Measurements from ENCODE around the gene SLC8A3.

Gene SLC8A3

GRCh38 chr14:70144046-70144445, 44.7 kb downstream of the SLC8A3 start:
- Histone ChIP-seq H3K79me2 (ENCODE audit: insufficient read depth, low read length) (no peaks in the 10 kb centered on the region), H3K4me3 (ENCODE audit: low read depth, low read length, poor library complexity, severe bottlenecking) (no peak overlapping the region), H2AFZ (ENCODE audit: low read length) (no peak overlapping the region), H3K9ac (ENCODE audit: low read length) (no peak overlapping the region), H3K9me2 (ENCODE audit: low read depth, low read length) (no peaks in the 10 kb centered on the region), H3K4me1 (ENCODE audit: insufficient read depth, low read length, severe bottlenecking) (no peaks in the 10 kb centered on the region), H3F3A (ENCODE audit: insufficient read depth, low read length) (no peaks in the 10 kb centered on the region), H3K36me3 (ENCODE audit: insufficient read depth, low read length) (no peaks in the 10 kb centered on the region), H4K20me1 (ENCODE audit: insufficient read depth, low read length) (no peaks in the 10 kb centered on the region), H3K27me3 (ENCODE audit: insufficient read depth, low read length) (no peaks in the 10 kb centered on the region), H3K9me3 (ENCODE audit: low read length) (no peaks in the 10 kb centered on the region), H3K27ac (ENCODE audit: low read depth, low read length, poor library complexity, severe bottlenecking) (no peak overlapping the region), H3K4me2 (ENCODE audit: low read length) (no peak overlapping the region)
- no peak for TF ChIP-seq EZH2 (IDR thresholded peaks at IDR 0.05; ENCODE audit: borderline replicate concordance, low read length)
- no peak for TF ChIP-seq CTCF (IDR thresholded peaks at IDR 0.05; ENCODE audit: low read length)

GRCh38 chr14:70143306-70143705, 45.4 kb downstream of the SLC8A3 start:
- H3K4me1 ChIP-seq (ENCODE audit: insufficient read depth, low read length, severe bottlenecking) = no peaks in the 10 kb centered on the region
- no peak overlapping the region for H2AFZ ChIP-seq (ENCODE audit: low read length)
- TF ChIP-seq EZH2 (IDR thresholded peaks at IDR 0.05; ENCODE audit: borderline replicate concordance, low read length) (no peak), CTCF (IDR thresholded peaks at IDR 0.05; ENCODE audit: low read length) (no peak)

GRCh38 chr14:70140614-70141013, 48.1 kb downstream of the SLC8A3 start:
- Histone ChIP-seq H3K36me3 (ENCODE audit: insufficient read depth, low read length) (no peaks in the 10 kb centered on the region), H2AFZ (ENCODE audit: low read length) (no peak overlapping the region), H3K9me3 (ENCODE audit: low read length) (no peaks in the 10 kb centered on the region), H3K79me2 (ENCODE audit: insufficient read depth, low read length) (no peaks in the 10 kb centered on the region), H3K27me3 (ENCODE audit: insufficient read depth, low read length) (no peaks in the 10 kb centered on the region), H3K9ac (ENCODE audit: low read length) (no peak overlapping the region), H4K20me1 (ENCODE audit: insufficient read depth, low read length) (no peaks in the 10 kb centered on the region), H3K4me1 (ENCODE audit: insufficient read depth, low read length, severe bottlenecking) (no peaks in the 10 kb centered on the region), H3K27ac (ENCODE audit: low read depth, low read length, poor library complexity, severe bottlenecking) (no peak overlapping the region), H3F3A (ENCODE audit: insufficient read depth, low read length) (no peaks in the 10 kb centered on the region), H3K4me3 (ENCODE audit: low read depth, low read length, poor library complexity, severe bottlenecking) (no peak overlapping the region), H3K4me2 (ENCODE audit: low read length) (no peak overlapping the region), H3K9me2 (ENCODE audit: low read depth, low read length) (no peaks in the 10 kb centered on the region)
- TF ChIP-seq CTCF (IDR thresholded peaks at IDR 0.05; ENCODE audit: low read length) (no peak), EZH2 (IDR thresholded peaks at IDR 0.05; ENCODE audit: borderline replicate concordance, low read length) (no peak)

More at GRCh38 chr14:70143306-70143705, 45.4 kb downstream of the SLC8A3 start:
- Histone ChIP-seq H3K9me2 (ENCODE audit: low read depth, low read length) (no peaks in the 10 kb centered on the region), H3K79me2 (ENCODE audit: insufficient read depth, low read length) (no peaks in the 10 kb centered on the region), H3K27ac (ENCODE audit: low read depth, low read length, poor library complexity, severe bottlenecking) (no peak overlapping the region), H3K9me3 (ENCODE audit: low read length) (no peaks in the 10 kb centered on the region), H3K4me3 (ENCODE audit: low read depth, low read length, poor library complexity, severe bottlenecking) (no peak overlapping the region), H3K27me3 (ENCODE audit: insufficient read depth, low read length) (no peaks in the 10 kb centered on the region), H3K9ac (ENCODE audit: low read length) (no peak overlapping the region), H4K20me1 (ENCODE audit: insufficient read depth, low read length) (no peaks in the 10 kb centered on the region), H3F3A (ENCODE audit: insufficient read depth, low read length) (no peaks in the 10 kb centered on the region), H3K4me2 (ENCODE audit: low read length) (no peak overlapping the region), H3K36me3 (ENCODE audit: insufficient read depth, low read length) (no peaks in the 10 kb centered on the region)
